GM19023 (cell line): ENCODE data around the gene SUDS3.
A peak's percentile ranks its signal among the peaks of the same experiment; 100 is the strongest.

Experiments
- ATAC-seq: cut with Tn5 transposase; IDR thresholded peaks from one replicate; pipeline ENCODE4 v1.9.1; 2021; ENCODE audit warnings: mild to moderate bottlenecking, moderate library complexity; ENCODE audit not compliant: unreplicated experiment

The SUDS3 gene

DNA sequence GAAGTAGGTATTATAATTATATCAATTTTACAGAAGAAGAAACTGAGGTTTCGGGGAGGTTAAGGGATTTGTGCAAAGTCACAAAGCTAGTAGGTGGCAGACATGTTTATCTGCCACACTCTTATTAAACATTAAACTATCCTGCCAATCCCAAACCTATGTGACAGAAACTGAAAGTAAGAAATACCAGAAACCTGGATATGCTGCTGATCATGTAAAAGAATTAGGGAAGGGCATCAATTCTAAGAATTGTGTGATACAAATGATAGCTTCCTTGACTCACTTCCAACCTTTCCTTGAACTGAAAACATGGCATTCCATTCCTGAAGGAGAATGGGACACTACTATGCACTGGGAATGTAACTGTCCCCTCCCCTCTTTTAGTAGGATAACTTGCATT, 20.5 kb upstream of the SUDS3 start:
- ATAC-seq: no peak

DNA sequence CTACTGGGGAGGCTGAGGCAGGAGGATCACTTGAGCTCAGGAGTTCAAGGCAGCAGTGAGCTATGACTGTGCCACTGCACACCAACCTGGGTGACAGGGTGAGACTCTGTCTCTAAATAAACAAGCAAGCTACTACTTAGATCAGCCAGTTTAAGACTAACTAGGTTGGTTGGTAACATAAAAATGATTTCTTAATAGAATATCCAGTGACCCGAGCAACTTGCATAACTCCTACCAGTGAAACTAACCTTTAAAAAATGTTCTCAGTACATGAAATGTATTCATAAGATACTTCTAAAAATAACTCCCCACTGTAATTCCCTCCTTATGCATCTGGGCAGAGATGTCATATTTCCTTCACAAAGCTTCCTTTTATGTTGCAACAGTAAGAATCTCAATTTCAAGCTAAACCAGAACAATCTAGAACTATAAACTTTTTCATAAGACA, 19.5 kb upstream of the SUDS3 start:
- ATAC-seq: peak; percentile 22

DNA sequence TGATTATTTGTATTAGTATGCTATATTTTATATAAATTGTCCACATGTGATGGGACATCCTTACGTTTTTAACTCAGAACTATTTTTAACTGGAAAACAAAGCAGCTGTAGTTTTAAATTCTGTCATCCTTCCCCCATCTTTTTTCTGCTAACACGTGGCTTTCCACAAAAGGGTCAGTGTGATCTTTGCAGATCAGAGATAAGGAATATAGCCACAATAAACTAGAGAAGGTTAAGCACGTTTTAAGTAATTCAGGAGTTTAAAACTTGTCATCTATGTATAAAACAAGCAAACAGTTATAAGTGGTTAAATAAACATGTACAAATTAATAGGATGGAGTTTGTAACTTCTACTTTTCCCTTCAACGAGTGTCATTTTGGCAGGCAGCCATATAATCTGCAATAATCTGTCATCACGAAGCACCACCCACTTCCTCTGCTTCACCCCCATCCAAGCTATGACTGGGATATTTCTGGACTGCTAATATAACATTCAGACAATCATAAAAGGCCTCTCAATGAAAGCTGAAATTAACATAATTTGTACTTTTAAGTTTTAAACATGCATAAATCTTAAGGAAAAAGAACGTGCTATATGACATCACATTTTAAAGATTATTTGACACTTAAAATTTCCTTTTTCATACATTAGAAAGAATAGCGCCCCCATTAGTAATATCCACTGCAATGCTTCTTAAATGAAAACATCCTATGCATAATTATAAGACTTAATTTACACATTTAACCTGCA, 18.9 kb upstream of the SUDS3 start:
- ATAC-seq: peak; percentile 49

DNA sequence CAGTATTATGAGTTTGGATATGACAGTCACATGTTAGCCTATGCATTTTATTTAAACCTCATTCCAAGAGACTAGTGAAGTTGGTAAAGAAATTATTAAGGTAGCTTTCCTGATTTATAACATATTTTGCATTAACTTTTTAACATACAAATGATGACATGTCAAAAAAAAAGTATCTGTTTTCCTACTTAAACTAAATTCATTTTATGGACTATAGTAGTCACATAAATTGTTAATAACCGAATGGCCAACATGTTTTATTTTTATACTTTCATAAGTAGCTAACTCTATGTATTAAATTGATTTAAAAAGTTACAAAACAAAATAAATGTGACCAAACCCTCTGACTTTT, 18.4 kb upstream of the SUDS3 start:
- ATAC-seq: no peak

DNA sequence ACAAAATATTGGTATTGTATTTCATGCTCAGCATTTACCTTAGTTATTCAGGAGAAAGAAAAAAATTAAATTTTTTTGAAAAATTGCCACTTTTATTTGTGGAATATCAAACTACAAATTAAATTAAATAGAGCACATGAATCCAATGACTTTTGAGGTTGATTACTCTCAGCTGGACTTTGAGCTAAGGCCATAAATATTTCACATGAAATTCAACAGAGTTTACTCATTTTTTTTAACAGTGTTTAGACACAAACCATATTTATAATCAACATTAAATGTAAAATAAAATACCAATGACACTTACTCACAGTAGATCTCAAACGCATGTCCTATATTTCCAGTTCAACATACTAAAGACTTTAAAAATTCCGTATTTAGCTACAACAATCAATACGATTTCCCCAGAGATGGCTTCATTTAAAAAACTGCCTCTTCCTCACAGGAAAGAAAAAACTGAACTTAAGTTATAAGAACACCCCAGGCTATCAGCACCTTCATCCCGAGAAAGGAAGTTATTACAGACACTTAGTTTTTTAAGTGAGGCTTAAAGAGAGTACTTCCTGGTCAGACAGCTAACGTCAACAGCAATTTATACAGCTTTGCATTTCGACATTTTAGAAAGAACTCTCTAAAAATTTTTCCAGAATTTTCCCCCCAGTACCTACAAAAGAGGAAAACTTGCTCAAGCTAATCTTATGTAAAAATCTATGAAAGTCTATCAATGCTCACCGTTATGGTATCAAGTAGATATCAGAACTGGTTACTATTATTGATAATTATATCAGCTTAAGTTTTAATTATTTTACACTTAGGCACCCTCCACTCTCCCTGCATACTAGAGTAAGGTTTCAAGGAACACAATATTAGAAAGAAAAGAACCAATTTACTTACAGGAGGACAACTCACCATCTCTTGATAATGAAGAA, 17.5 kb upstream of the SUDS3 start:
- no peak for ATAC-seq

DNA sequence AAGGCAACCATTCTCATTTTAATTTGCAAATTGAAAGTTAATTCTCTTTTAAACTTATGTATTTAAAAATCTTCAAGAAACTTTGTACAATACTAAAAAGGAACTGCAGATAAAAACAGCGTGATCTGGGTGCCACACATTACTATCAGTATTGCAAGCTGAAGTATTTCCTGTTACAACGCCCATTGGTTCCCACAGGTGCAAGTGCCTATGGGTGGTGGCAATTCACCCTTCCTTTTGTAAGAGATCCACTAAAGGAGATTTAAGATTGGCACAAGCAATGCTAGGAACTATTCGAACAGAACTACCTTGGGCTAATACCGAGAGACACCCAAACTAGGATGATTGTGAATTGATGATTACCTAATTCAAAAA, 16.8 kb upstream of the SUDS3 start:
- ATAC-seq: no peak

DNA sequence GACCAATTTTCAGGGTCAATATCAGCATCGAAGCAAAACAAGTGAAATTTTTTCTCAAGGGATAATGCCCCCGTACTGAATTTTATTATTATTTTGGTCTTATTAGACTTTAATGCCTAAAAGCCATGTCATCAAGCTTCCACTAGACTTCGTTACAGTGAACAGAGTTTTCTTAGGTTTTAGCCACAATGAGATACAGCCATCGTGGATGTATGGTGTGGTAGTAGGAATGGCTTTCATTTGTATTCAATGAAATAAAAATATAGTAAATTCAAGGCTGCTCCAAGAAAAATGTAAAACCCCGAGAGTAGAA, 15.3 kb upstream of the SUDS3 start:
- ATAC-seq: no peak

DNA sequence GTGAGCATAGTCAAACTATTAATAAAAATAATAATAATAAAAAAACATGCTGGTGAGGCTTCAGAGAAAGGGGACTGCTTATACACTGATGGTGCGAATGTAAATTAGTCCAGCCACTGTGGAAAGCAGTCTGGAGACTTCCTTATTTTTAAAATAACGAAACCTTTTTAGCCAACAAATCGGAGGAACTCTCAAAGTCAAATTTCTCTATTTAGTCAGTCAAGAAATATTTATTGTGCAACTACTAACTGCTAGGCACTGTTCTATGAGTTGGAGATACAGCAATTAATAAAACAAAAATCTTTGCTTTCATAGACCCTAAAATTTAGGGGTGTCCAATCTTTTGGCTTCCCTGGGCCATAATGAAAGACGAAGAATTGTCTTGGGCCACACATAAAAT, 14.5 kb upstream of the SUDS3 start:
- no peak for ATAC-seq

DNA sequence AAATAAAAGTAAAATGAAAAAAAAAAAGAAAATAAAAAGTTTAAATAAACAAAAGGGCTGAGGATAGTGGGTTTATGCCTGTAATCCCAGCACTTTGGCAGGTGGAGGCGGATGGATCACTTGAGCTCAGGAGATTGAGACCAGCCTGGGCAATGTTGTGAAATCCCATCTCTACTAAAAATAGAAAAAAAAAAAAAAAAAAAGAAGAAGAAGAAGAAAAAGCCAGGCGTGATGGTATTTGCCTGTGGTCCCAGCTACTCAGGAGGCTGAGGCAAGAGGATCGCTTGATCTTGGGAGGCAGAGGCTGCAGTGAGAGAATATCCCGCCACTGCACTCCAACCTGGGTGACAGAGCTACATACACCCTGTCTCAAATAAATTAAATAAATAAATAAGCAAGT, 7.5 kb upstream of the SUDS3 start:
- no peak for ATAC-seq

DNA sequence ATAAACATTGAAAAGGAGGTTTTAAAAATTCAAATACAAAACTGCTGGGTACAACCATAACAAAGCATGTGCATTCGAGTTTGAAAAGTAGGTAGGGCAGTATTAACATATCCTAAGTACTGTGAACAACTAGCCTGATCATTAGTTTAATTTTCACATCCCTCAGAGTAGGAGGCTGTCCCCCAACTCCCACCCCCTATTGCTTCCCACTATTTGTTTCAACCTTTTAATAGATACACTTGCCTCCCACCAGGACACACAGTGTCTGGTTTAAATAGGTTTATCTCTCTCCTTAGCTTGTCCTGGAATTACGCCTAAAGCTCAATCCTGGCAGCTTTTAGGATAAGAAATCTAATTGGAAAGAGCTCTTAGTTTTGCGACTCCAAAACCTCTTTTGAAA, 5.8 kb upstream of the SUDS3 start:
- no peak for ATAC-seq

DNA sequence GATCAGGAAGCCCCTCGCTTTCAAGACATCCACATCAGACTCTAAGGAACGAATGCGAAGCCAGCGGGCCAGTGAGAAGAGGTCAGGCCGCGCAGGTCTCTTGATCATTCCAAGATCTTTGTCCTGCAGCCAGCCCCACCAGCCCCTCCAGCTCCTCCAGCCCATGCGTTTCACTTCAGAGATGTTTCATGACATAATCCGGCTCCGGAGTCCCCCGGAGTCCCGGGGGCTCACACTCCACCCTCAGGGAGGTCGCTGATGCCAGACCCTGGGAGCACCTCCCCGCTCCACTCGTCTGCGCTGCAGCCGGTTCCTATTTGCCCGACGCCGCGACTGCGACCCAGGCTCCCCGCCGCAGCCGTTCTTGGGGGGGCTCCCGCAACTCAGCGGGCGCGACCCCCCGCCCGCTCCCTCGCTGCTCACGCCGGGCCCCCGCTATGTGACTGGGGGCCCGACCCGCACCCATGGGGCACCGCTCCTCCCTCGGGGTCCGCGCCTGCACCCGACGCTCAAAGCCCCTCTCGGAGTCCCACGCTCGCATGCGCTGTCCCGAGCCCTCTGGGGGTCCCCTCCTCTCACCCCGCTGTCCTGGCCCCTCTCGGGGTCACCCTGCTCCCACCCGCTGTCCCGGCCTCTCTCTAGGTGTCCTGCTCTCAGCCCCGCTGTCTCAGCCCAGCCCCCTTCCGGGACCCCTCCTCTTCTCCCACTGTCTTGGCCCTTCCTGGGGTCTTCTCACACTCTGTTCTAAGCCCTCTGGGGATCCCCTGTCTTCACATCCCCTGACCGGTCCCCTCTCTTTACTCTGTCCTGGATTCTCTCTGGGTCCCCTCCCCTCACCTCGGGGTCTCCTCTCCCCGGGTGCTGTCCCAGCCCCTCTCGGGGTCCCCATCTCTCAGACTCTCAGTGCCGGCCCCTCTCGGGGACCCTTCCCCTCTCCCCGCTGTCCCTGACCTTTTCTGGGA, 4.8 kb upstream of the SUDS3 start:
- no peak for ATAC-seq

DNA sequence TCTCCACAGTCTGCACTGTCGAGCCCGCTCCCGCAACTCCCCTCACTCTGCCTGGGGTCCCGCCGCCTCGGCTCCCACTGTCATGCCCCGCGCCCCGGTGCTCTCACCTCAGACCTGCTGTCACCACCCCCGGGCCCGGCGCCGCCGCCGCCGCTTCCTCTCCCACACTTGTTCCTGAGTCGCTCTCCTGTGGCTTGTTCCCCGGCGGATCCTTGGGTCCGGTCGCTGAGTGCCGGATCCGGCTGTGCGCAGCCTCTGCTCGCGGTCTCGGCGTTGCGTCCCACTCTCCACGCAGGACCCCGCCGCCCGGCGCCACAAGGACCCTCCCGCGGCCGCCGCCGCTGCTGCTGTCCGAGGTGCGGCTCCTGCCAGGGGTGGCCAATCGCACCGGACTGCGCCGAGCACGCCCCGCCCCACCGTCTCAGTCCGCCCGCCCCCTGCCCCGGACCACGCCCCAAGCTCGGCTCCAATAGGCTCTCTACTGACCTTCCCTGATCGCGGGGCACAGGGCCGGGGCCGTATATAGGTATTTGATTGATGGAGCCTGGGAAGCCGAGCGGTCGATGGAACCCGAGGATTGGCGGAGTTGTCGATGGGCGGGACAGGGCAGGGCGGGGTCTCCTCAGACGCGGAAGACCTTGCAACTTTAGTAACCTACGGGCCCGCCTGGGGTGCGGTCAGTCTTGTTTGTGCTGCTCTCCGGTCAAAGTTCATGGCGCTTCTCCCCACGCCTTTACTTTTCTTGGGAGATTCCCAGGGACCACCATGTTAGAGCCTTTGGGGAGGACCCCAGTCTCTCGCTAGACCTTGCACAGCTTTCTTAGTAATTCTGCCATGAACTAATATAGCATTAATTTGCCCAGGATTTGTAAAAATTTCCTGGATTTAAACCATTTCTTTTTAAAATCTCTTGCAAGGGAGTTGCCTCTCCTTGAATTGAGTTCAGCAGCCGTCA, 3.5 kb upstream of the SUDS3 start, which contains the start of gene TAOK3:
Gene TAOK3 (minus strand): TSS at position 367 of the 955 bp plus-strand sequence. CDS start 117,340 bp downstream, outside the sequence.
- ATAC-seq: peak; percentile 80

DNA sequence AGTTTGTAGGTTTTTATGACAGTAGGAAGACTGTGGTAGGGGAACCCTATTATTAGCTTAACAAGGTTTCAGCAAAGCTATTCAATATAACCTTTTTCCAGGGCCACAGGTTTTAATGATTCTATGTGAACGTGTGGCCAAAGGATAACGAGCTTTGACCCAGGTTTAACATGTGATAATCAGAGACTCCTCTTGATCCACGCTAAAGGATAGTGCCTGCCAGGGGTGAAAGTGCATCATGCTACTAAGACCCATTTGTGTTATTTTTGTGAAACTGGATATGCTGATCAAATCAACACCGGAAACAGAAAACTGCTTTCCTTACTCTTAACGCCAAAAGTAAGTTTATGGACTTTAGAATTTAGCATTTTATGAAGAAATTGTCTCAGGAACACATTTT, 2.7 kb upstream of the SUDS3 start:
- ATAC-seq: no peak

DNA sequence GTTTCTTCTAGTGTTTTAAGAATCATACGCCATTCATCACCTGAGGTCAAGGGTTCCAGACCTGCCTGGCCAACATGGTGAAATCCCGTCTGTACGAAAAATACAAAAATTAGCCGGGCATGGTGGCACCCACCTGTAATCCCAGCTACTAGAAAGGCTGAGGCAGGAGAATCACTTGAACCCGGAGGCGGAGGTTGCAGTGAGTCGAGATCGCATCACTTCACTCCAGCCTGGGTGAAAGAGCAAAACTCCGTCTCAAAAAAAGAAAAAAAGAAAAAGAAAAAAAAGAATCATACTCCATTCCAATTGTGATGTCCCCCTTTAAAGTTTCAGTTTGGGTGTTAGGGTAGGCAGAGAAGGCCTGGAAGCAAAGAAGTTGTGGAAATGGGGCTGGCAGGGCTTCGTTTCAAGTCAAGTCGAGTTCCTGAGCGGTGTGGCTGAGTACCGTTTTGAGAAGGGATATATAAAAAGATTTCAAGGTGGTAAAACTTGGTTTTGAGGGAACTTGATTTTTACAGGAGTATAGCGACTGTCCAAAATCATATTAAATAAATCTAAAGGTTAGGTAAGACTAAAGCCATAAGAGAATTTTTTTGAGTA, 2.1 kb upstream of the SUDS3 start:
- ATAC-seq: no peak

DNA sequence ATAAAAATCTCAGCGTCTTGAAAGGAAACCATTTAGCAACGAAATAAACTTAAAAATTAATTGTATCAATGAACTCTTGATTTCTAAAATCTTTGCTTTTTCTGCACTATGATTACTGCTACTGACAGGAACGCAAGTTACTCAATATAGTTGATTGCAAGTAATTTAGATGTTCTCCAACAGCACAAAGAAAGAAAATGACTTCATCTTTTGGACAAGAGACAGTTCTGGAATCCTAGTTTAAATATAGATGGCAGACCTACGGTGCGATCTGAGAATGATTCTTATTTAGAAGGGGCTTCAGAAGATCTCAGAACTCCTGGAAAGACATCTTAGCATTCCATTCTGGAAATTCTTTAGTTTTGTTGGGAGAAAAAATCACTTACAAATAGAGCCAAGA, 1.4 kb upstream of the SUDS3 start:
- no peak for ATAC-seq

DNA sequence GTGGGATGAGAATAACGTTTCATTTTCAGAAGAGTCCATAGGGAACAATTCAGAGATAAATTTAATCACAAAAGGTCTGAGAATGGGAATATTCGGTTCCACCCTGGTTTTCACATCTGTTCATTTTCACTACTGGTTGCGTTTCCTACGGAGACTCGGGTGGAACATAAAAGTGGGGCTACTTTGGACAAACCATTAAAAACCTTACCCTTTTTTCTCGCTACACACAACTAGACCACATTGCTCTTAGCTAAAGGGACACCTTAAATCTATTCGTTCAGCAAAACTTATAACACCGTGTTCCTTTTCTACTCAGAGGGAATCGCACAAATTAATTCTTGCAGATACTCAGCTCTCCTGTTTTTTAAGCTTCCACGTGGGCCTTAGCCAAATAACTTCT, 1.0 kb upstream of the SUDS3 start:
- no peak for ATAC-seq

DNA sequence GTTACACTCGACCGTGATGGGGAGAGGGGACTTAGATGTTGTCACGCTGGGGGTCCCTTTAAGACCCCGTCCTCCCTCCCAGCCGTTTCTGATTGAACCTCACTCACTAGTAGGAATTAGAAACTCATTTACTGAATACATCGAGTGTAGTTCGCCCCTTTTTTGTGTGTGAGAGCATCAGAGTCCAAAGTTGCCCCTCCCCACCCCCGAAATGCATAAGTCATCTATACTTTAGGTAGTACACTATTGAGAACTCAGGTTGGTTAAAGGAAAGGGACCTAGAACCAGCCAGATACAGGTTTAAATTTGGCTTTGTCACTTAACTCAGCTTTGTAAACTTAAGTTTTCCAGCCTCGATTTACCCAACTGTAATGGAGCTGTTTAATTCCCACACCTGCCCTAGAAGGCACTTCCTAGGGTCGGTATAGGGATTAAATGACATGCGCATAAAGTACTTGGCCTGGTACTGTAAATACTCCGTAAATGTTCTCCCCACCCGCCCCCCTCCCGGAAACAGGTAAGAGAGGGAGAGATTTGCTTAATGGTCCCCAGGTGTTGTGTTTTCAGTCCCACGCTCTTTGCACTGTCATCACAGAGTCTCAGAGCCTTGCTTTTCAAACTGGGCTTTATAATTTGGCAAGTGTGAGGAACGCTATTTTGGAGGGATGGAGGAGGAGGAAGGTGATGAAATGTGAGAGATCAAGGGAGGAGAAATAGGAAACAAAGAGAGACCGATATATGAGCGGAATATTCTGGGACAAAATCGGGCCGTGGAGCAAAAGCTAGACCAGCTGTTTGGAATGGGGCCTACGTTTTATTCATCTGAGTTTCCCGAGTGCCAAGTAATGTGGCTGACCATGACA, 897 bp downstream of the SUDS3 start:
- ATAC-seq: no peak

DNA sequence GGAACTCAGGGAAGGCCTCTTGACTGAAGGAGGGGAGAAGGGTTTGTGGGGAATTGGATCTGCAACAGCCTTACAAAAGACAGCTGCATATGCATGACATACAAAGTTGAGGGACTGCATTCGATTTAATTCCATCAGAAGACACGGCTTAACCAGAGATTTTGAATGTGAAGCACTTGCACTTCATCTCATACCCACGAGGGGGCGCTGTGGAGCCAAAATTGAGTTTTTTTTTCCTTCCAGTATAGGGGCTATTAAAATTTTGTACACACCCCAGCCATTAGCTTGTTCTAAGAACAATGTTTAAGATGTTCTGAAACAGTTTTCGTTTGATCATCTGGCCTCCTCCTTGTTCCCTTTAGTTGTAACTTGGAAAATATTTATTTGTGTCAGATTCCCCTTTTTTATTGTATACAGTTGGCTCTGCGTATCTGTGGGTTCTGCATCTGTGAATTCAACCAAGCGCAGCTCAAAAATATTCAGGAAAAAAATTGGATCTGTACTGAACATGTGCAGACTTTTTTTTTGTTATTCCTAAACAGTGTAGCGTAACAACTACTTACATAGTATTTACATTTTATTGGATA, 1.6 kb downstream of the SUDS3 start:
- ATAC-seq: no peak
